ENCODE results near the gene FAM107B. TPM values are rescaled to one million over a fixed set of nuclear protein-coding genes. Genes with fewer than 3 reads are reported as not detected.
"Not testable (repeated sequence)": the region's sequence is repeated elsewhere in the genome, so short reads cannot be mapped to it uniquely, and the experiment has no call there.

Gene FAM107B
- total RNA-seq, 3 donors from 2014 or later: 30.8 to 56.1 (median 51.8) TPM

GRCh38 chr10:14648005-14648765, 126.5 kb downstream of the FAM107B start:
- Histone ChIP-seq H3K4me3 (no peak overlapping the region), H3K27me3 (no peaks in the 10 kb centered on the region), H3K27ac (peak overlapping the region; percentile 70 to 76), H3K9me3 (no peaks in the 10 kb centered on the region), H3K4me1 (peaks cover 1 to 8% of the 10 kb centered on the region in 2 donors), H3K36me3 (no peaks in the 10 kb centered on the region)
- TF ChIP-seq POLR2AphosphoS5 (IDR thresholded peaks at IDR 0.05): peak in 1 of 3 donors; percentile 37
- TF ChIP-seq POLR2A (IDR thresholded peaks at IDR 0.05): no peak
- intact Hi-C loops (cut with DNase I; ENCODE audit: low total_unique reads): no loop called here
- peak in 1 of 2 donors; percentile 62 for DNase-seq (ENCODE audit: low spot score in 2 of 2)

- Histone ChIP-seq H3K27me3 (no peaks in the 10 kb centered on the region), H3K4me1 (peaks cover 0 to 5% of the 10 kb centered on the region in 2 donors), H3K36me3 (no peaks in the 10 kb centered on the region), H3K4me3 (no peak overlapping the region), H3K9me3 (peaks cover 0 to 5% of the 10 kb centered on the region in 2 donors), H3K27ac (no peak overlapping the region)
- intact Hi-C loops (cut with DNase I; ENCODE audit: low total_unique reads): no loop called here
- TF ChIP-seq CTCF (IDR thresholded peaks at IDR 0.05) (no peak), POLR2A (IDR thresholded peaks at IDR 0.05) (no peak), POLR2AphosphoS5 (IDR thresholded peaks at IDR 0.05) (no peak)
- DNase-seq (ENCODE audit: low spot score in 2 of 2): no peak
Measured at GRCh38 chr10:14645239-14645960, 129.3 kb downstream of the FAM107B start.

GRCh38 chr10:14639637-14640036, 135.1 kb downstream of the FAM107B start:
- no peak for TF ChIP-seq POLR2A (IDR thresholded peaks at IDR 0.05)
- no peak for TF ChIP-seq POLR2AphosphoS5 (IDR thresholded peaks at IDR 0.05)
- no peak for TF ChIP-seq CTCF (IDR thresholded peaks at IDR 0.05)
- Histone ChIP-seq H3K27ac (no peak overlapping the region), H3K36me3 (no peaks in the 10 kb centered on the region), H3K4me1 (no peaks in the 10 kb centered on the region), H3K27me3 (no peaks in the 10 kb centered on the region), H3K9me3 (peaks cover 0 to 5% of the 10 kb centered on the region in 2 donors), H3K4me3 (no peak overlapping the region)
- DNase-seq (ENCODE audit: low spot score in 2 of 2): no peak
- intact Hi-C loops (cut with DNase I; ENCODE audit: low total_unique reads): no loop called here

- intact Hi-C loops (cut with DNase I; ENCODE audit: low total_unique reads): no loop called here
- DNase-seq (ENCODE audit: low spot score in 2 of 2): no peak
- no peaks in the 10 kb centered on the region for H3K27me3 ChIP-seq
- H3K4me1 ChIP-seq: no peaks in the 10 kb centered on the region
- no peak for TF ChIP-seq POLR2AphosphoS5 (IDR thresholded peaks at IDR 0.05)
- no peak for TF ChIP-seq POLR2A (IDR thresholded peaks at IDR 0.05)
- no peak for TF ChIP-seq CTCF (IDR thresholded peaks at IDR 0.05)
- no peaks in the 10 kb centered on the region for H3K9me3 ChIP-seq
- H3K4me3 ChIP-seq: no peak overlapping the region
- no peak overlapping the region for H3K27ac ChIP-seq
- H3K36me3 ChIP-seq: no peaks in the 10 kb centered on the region
Measured at GRCh38 chr10:14635043-14635710, 139.5 kb downstream of the FAM107B start.

GRCh38 chr10:14634572-14634971, 140.1 kb downstream of the FAM107B start:
- H3K9me3 ChIP-seq; H3K4me1 ChIP-seq; H3K36me3 ChIP-seq; H3K4me3 ChIP-seq; intact Hi-C loops (cut with DNase I; ENCODE audit: low total_unique reads); H3K27ac ChIP-seq; H3K27me3 ChIP-seq; DNase-seq (ENCODE audit: low spot score in 2 of 2): not testable (repeated sequence)

All from breast epithelium (tissue), 4 donors.